ENCODE results near the gene BIN1. TPM values are rescaled to one million over a fixed set of nuclear protein-coding genes. Genes with fewer than 3 reads are reported as not detected.

Gene BIN1
- total and polyA plus RNA-seq, 2 of the 4 experiments (the other 2 are of a cell fraction), result 18.1 to 25.7 TPM

GRCh38 chr2:127060264-127060945 lies 46.5 kb downstream of the BIN1 start:
- TF ChIP-seq USF2 (IDR thresholded peaks at IDR 0.05; ENCODE audit: low read depth, low read length), result no peak
- WGBS, 2 experiments (ENCODE audit: extremely low coverage in 2 of 2, insufficient read length in 1 of 2), result 94% methylated on average over 21 of the region's 30 CpGs; no CpG with 5 or more reads in 1 of the 2 experiments
- H3K4me2 ChIP-seq (ENCODE audit: low read depth, low read length), result no peak overlapping the region
- no peak overlapping the region for H3K9ac ChIP-seq (ENCODE audit: low read depth, low read length)
- no peak overlapping the region for H2AK5ac ChIP-seq (ENCODE audit: low read depth, low read length)
- peaks cover 5% of the 10 kb centered on the region for H3K9me1 ChIP-seq (ENCODE audit: insufficient read depth, low read length)
- H4K8ac ChIP-seq (ENCODE audit: low read depth in 2 of 2, low read length in 2 of 2), result no peak overlapping the region
- dilution Hi-C loops (cut with HindIII; ENCODE audit: low sequenced_read_pairs, unreplicated experiment) (no loop called here), intact Hi-C loops (cut with micrococcal nuclease) (loop anchor here (10.0 kb wide), 1 partner anchor 414 kb away; no protein-coding TSS in a partner anchor), in situ Hi-C loops (cut with MboI; ENCODE audit: low sequenced_read_pairs) (loop anchor here (10.0 kb wide), 1 partner anchor 114 kb away; no protein-coding TSS in a partner anchor)
- ChIA-PET CTCF (no interaction called here), POLR2A (ENCODE audit: unreplicated experiment) (no interaction called here)
- no peak overlapping the region for H3K56ac ChIP-seq (ENCODE audit: extremely low read depth, insufficient read depth, low read length)
- H3K27me3 ChIP-seq (ENCODE audit: control insufficient read depth, insufficient read depth, low read length), result no peaks in the 10 kb centered on the region
- no peak overlapping the region for H2BK15ac ChIP-seq (ENCODE audit: low read depth, low read length)
- no peak overlapping the region for H3K4me3 ChIP-seq (ENCODE audit: insufficient read depth, low read depth, low read length)
- H2AFZ ChIP-seq (replicated peaks; ENCODE audit: low read length, poor library complexity), result no peak overlapping the region
- H3K36me3 ChIP-seq (ENCODE audit: control insufficient read depth, insufficient read depth, low read length), result peaks cover 34% of the 10 kb centered on the region
- H3K79me1 ChIP-seq (ENCODE audit: low read depth in 1 of 2, low read length in 2 of 2), result peaks cover 0 to 4% of the 10 kb centered on the region in 2 experiments; a peak in 2 of 4 replicates
- peaks cover 12% of the 10 kb centered on the region for H3K4me1 ChIP-seq (ENCODE audit: control insufficient read depth, insufficient read depth, low read length)
- no peaks in the 10 kb centered on the region for H3K9me3 ChIP-seq (ENCODE audit: control insufficient read depth, insufficient read depth, low read length)
- no peak overlapping the region for H3K27ac ChIP-seq (ENCODE audit: insufficient read depth, low read length)
- H3K18ac ChIP-seq (ENCODE audit: low read depth, low read length), result no peak overlapping the region
- DNase-seq (no peak), ATAC-seq (ENCODE audit: low read depth) (no peak)
- no peak overlapping the region for H4K5ac ChIP-seq (ENCODE audit: low read depth, low read length)
- no peak overlapping the region for H3K23ac ChIP-seq (ENCODE audit: low read depth, low read length)
- no peak overlapping the region for H2BK5ac ChIP-seq (ENCODE audit: low read depth, low read length, poor library complexity, severe bottlenecking)
- H2AK9ac ChIP-seq (replicated peaks; ENCODE audit: low read depth, low read length, poor library complexity), result no peak overlapping the region
- no peak overlapping the region for H3K14ac ChIP-seq (replicated peaks; ENCODE audit: low read depth, low read length)
- H2BK120ac ChIP-seq (ENCODE audit: low read depth, low read length), result no peak overlapping the region
- no peak overlapping the region for H4K91ac ChIP-seq (ENCODE audit: insufficient read depth, low read depth, low read length)
- H4K20me1 ChIP-seq (ENCODE audit: insufficient read depth, low read length), result no peaks in the 10 kb centered on the region; the same call in 1 of the 2 replicates
- BruUV-seq (replicated peaks), result no TSS peak
- H3K4ac ChIP-seq (ENCODE audit: low read depth, low read length), result no peak overlapping the region
- H2BK20ac ChIP-seq (ENCODE audit: low read depth, low read length), result no peak overlapping the region

Data from IMR-90 (cell line).